GM18508 (cell line): ENCODE results near the gene GALK1.
"Not testable (repeated sequence)": the region's sequence is repeated elsewhere in the genome, so short reads cannot be mapped to it uniquely, and the experiment has no call there.

Source experiments
- ATAC-seq: cut with Tn5 transposase; IDR thresholded peaks from one replicate; pipeline ENCODE4 v1.9.1; 2021; ENCODE audit warnings: moderate number of reproducible peaks; ENCODE audit not compliant: insufficient read depth, unreplicated experiment

Gene GALK1

DNA sequence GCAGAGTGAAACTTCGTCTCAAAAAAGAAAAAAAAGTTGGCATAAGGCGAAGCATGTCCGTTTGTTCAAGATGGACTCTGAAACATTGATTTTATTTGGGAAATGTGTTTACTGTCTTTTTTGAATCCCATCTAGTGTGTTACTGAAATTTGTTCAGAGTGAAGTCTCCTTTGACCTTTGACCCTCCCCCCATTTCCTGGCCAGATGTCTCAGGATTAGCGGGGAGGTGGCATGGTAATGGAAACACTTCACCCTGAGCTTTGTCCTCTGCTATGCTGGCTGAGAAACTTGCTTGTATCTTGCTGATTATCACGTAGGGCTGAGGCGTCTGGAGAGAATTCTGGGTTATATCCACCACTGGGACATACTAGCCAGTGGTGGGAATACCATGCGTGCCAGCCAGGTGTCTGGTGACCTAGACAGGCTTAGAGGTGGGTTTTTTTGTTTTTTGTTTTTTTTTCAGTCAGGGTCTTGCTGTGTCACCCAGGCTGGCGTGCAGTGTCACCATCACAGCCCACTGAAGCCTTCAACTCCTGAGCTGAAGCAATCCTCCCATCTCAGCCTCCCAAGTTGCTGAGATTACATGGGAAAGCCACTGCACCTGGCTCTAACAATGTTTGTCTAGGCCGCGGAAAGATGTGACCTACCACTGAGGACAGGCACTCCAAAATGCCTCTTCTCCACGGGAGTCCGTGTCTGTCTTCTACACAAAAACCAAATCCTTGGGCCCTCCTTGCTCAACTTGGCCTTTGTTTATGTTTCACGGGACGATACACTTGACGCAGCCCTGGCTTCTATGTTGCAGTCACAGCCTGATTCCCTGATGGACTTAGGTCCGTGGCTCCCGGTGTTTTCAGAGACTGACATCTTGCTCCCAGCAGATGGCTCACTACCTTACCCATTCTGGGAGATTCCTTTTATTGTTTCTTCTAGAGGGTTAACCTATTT is 6.6 kb upstream of the GALK1 start:
- no peak for ATAC-seq

DNA sequence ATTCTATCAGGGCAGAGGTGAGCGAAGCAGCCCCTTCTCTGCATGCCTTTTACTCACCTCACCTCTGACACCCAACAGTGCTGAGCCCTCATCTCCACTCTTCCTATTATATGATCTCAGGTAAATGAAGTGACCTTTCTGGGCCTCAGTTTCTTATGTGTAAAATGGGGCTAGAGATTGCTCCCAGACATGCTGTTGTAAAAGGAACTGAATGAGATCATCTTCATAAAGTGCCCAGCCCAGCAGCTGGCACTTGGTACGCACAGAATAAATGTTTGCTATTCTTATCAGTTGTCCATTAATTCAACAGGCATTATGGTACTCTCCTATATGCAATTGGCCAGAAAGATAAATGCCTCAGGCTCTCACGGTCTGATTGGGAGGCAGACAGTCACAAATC is 4.5 kb upstream of the GALK1 start:
- ATAC-seq, result no peak

DNA sequence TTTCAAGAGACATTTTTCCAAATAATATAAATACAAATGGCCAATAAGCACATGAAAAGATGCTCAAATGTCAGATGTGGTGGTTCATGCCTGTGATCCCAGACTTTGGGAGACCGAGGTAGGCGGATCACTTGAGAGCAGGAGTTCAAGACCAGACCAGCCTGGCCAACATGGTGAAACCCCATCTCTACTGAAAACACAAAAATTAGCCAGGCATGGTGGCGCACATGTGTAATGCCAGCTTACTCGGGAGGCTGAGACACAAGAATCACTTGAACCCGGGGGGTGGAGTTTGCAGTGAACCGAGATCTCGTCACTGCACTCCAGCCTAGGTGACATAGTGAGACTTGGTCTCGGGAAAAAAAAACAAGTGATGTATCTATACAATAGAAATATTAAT is 2.9 kb upstream of the GALK1 start:
- no peak for ATAC-seq

DNA sequence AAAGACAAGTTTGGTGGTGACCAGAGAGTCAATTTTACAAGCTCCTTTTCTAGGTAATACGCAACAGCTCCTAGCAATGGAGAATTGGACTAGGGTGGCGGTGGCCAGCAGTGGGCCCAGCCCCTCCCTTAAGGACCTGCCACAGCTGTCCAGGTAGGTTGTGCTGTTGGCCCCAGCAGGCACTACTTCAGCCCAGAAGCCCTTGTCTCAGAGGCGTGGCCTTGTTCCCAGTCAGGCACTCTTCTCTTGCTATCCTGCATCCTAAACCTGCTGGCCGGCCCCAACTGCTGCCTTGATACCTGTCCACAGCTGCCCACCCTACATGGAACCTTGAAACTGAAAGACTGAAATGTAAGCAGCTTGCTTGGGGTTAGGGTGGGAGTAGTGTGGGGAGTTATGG is 989 bp upstream of the GALK1 start:
- ATAC-seq, result no peak

DNA sequence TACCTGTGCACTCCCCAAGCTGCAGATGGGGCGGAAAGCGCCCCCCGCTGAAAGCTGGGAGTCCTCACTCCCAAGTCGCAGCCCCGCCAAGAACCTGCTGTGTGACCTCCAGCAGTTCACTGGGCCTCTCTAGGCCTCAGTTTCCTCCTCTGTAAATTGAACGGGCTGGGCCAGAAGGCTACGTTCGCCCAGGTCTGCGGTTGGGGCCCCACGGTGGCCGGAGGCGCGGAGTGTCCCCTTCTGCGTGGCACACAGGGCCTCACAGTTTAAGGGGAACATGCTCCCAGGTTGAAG is 628 bp downstream of the GALK1 start:
- ATAC-seq, result no peak

DNA sequence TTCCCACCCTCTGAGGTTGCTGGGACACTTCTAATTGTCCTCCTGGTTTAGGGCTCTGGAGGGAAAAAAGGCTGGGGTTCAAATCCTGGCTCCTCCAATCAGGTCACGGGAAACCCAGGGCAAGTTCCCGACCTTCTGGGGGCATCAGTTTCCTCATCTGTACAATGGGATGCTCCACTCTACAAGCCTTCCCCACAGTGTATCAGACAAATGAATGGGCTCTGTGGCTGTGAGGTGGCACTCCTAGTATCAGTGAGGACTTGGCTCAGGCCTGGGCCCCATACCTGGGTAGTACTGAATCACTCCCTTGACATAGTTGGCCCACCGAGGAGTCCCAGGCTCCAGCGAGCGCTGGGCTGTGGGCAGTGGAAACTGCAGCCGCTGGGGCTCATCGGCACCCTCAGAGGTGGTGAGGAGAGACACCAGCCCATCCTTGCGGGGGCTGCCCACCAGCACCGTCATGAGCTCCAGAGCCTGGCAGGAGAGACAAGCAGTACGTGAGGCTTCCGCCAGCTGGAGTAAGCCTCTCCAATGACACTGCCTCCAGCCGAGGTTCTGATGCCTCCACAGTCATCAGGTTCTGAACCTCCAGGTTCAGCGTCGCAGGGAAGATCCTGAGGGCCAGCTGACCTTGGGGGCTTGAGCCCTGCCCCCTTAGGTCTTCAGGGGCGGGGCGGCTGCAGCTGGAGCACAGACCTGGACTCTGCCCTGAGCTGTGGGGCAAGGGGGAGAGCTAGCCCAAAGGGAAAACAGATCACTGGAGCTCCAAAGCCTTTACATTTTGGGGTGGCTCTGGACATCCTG is 1.2 kb downstream of the GALK1 start:
- no peak for ATAC-seq

DNA sequence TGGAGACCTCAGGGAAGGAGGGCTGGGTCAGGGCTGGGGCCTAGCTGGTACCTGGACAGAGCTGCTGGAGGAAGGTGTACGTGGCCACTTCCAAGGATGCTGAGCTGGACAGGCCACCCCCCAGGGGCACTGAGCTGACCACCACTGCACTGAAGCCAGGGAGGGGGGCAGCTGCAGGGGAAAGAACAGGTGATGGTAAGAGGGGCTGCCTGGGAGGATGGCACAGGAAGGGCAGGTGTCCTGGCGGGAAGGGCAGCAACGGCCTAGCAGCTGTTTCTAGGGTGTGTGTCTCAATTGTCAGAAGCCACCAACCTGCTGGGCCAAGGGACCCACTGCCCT is 1.8 kb downstream of the GALK1 start:
- ATAC-seq, result no peak

DNA sequence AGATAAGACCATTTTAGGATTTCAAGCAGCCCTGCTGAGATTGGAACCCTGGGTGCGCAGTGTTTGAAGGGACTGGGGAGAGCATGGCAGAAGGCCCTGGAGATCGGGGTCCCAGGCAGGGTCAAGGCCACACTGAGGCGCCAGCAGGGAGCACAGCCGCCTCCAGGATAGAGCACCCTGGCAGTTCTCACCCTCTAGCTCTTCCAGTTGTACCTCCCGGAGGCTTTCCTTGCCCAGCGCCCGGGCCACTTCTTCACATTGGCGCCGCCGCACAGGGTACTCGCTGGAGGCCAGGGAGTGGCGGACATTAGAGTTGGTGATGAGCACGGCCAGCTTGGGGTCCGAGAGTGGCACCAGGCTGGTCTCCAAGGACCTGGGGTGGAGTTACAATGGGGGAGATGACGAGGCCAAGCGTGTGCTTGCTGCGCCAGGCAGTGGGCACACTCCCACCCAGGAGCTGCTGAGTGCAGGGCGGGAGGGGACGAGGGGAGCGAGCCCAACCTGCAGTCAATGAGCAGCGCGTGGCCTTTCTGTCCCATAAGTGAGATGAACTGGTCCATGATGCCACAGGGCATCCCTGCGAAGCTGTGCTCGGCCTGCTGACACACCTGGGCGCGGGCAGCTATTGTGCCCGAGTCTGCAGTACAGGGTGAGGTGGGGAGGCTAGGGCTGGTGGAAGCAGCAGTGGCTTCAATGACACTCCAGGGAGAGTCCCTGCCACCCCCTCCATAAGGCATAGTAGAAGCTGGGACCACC is 2.3 kb downstream of the GALK1 start:
- ATAC-seq, result no peak

DNA sequence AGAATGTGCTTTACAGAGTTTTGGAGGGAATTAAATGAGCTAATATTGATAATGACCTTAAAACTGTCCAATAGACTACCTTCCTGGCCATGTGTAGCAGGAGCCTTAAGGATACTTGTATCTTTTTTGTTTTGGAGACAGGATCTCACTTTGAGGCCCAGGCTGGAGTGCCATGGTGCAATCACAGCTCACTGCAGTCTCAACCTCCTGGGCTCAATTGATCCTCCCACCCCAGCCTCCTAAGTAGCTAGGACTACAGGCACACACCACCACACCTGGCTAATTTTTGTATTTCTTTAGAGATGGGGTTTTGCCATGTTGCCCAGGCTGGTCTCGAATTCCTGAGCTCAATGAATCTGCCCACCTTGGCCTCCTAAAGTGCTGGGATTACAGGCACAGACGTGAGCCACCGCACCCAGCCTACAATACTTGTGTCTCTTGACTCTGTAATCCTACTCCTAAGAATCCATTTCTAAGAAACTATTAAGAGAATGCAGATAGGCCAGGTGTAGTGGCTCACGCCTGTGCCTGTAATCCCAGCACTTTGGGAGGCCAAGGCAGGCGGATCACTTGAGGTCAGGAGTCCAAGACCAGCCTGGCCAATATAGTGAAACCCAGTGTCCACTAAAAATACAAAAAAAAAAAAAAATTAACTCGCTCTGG is 4.9 kb downstream of the GALK1 start:
- not testable (repeated sequence) for ATAC-seq

DNA sequence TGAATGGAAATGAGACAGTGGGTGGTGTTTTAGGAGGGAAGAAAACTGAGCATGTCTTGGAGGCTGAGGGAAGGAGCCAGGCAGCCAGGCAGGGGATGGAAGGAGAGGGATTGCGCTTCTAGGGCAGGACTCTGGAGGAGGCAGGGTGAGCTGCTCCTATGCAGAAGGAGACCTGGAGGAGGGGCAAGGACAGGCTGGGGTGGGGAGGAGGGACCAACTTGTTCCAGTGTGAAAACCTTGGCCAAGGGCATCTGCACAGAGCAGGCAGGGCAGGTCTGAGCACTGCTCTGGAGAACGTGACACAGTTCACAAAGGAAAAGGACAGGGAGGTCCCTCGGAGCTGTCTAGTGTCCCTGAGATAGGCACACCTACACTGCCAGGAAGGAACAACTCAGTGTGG is 5.5 kb downstream of the GALK1 start:
- no peak for ATAC-seq

DNA sequence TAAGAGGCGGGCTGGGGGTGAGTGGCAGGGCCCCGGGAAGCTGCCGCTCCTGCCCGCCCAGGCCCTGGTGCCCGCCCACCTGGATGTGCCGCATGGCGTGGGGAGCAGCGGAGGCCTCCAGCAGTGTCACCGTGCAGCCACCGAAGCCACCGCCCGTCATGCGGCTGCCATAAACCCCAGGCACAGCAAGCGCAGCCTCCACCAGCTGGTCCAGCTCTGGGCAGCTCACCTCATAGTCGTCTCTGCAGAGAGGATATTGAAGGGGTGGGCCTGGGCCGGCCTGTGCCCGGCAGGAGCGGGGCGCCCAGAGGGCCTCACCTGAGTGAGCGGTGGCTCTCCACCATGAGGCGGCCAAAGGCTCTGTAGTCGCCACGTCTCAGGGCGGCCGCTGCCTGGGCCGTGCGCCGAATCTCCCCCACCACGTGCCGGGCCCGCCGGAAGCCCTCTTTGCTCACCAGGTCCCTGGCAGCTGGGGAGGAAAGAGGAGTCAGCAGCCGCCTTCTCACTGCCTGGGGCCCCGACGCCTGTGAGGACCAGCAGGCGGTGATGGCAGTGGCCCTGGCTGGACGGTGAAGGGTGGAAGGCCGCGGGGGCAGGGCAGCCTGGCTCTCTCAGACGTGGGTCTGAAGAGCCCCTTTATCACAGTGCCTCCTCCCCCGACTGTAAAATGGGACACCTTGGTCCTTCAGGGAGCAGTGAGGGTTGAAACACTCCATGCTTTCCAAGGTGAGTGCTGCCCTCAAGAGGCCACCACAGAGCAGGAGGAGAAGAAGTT is 6.7 kb downstream of the GALK1 start:
- ATAC-seq, result no peak

DNA sequence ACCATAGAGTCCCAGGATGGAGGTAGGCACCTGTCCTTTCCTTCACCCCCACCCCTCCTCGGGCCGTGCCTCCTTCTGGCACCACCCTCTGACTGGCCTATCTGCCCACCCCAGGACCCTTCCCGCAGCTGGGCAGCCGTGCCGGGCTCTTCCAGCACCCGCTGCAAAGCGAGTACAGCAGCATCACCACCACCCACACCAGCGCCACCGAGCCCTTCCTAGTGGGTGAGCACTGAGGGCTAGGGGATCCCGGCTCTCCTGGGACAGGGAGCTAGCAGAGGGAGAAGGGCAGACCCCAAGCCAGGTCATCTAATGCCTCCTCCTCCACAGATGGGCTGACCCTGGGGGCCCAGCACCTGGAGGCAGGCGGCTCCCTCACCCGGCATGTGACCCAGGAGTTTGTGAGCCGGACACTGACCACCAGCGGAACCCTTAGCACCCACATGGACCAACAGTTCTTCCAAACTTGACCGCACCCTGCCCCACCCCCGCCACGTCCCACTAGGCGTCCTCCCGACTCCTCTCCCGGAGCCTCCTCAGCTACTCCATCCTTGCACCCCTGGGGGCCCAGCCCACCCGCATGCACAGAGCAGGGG is 7.8 kb downstream of the GALK1 start:
- ATAC-seq, result no peak

DNA sequence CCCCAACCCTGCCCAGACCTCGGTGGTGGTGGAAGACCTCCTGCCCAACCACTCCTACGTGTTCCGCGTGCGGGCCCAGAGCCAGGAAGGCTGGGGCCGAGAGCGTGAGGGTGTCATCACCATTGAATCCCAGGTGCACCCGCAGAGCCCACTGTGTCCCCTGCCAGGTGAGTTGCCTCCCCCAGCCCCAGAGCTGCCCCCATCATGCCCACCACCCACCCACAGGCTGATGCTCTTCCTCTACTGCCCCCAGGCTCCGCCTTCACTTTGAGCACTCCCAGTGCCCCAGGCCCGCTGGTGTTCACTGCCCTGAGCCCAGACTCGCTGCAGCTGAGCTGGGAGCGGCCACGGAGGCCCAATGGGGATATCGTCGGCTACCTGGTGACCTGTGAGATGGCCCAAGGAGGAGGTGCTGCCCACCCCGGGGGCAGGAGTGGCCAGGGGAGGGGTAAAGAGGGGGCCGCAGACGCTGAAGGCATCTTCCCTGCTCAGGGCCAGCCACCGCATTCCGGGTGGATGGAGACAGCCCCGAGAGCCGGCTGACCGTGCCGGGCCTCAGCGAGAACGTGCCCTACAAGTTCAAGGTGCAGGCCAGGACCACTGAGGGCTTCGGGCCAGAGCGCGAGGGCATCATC is 8.4 kb downstream of the GALK1 start:
- no peak for ATAC-seq

DNA sequence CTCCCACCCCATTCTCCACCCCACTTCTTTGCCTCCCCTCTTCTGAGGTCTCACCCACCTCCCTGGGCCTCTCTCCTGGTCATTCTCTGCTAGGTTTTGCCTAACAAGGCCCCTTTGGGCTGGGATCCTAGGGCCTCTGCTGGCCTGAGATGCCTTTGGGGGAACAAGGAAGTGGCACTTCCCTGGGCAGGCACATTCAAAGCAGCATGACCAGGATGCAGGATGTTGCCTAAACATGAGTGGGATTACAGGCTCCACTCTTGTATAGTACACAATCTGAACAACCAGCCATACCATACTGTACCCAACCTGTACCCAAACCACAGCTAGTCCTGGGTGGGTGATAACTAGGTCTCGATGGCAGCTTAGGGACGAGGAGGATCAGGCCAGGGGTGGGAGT is 9.0 kb downstream of the GALK1 start:
- ATAC-seq, result no peak

DNA sequence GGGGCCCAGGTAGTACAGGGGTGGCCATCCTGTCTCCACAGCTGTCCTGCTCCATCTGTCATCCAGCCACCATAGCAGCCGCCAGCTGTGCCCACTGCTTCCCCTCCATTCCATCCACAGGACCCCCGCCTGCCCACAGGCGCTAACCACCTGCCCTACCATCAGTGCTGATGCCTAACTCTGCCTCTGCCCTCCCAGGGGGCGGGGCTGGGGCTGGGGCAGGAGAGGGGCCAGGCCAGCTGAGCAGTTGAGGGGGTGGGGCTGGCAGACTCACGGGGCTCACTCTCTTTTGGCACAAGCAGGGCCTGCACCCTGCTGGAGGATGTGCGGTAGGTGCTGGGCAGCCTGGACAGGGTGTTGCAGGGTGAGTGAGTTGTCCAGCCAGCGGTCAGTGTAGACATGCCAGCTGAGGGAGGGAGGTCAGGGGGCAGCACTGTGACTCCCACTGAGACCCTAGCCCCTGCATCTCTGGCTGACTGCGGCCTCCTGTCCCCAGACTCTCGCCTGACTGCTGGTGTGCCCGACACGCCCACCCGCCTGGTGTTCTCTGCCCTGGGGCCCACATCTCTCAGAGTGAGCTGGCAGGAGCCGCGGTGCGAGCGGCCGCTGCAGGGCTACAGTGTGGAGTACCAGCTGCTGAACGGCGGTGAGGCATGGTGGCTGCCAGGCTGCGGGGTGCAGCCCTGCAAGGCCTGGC is 9.6 kb downstream of the GALK1 start:
- no peak for ATAC-seq

DNA sequence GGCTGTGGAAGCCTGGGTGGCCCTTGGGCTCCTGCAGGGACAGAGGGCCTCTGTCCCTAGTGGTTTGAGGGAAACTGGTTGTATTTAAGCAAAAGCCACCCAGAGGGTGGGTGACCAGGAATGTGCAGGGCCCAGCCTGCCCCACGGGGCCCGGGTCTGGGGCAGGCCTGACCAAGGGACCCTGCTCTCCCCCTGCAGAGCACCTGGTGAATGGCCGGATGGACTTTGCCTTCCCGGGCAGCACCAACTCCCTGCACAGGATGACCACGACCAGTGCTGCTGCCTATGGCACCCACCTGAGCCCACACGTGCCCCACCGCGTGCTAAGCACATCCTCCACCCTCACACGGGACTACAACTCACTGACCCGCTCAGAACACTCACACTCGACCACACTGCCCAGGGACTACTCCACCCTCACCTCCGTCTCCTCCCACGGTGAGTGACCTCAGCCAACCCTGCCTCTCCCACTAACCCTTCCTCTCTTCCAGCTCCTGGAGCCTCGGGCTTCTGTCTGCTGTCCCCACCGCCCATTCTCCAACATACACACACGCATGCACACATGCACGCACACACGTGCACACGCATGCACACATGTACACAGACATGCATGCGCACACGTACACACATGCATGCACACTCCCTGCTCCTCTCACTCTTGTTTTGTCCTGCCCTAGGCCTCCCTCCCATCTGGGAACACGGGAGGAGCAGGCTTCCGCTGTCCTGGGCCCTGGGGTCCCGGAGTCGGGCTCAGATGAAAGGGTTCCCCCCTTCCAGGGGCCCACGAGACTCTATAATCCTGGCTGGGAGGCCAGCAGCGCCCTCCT is 10.4 kb downstream of the GALK1 start:
- no peak for ATAC-seq

DNA sequence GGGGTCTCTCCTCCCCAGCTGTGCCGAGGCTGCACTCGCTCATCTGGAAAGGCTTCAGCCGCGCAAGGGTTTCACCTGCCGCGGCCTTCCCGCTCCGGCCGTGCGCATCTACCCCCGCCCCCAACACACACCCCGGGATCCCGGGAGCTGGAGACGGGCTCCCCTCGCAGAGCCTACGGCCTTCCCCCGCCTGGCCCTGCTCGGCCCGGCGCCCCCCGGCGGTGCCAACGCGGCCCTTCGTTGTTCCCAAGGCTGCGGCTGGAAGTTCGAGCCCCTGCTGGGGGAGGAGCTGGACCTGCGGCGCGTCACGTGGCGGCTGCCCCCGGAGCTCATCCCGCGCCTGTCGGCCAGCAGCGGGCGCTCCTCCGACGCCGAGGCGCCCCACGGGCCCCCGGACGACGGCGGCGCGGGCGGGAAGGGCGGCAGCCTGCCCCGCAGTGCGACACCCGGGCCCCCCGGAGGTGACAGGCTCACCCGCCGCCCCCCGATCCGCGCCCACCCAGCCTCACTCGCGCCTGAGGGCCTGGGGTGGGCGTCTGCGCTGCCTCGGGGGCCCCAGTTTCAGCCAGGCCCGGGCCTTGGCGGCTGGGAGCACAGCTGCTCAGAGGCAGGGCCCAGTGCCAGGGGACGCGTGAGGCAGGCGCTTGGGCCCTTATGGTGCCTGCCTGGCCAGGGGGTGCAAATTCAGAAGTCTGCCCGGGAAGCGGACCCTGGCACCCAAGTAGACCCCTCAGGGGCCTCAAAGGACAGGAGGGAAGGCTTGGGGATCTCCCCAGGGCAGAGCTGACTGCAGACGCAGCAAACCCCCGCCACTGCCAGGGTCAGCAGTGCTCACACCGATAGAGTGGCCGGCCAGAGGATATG is 11.2 kb downstream of the GALK1 start:
- ATAC-seq, result no peak
